ENCODE measurements around the gene FYN. TPM values are rescaled to one million over a fixed set of nuclear protein-coding genes. Genes with fewer than 3 reads are reported as not detected.
A peak's percentile ranks its signal among the peaks of the same experiment; 100 is the strongest.

Gene FYN
- total and polyA plus RNA-seq, 2 of the 4 experiments (the other 2 are of a cell fraction): 30.8 to 36.4 TPM

GRCh38 chr6:111759836-111760785 is 113.1 kb downstream of the FYN start:
- peak overlapping the region; percentile 68 for H3K9ac ChIP-seq (ENCODE audit: low read depth, low read length)
- dilution Hi-C loops (cut with HindIII; ENCODE audit: low sequenced_read_pairs, unreplicated experiment): no loop called here

More at GRCh38 chr6:111759836-111760785, 113.1 kb downstream of the FYN start:
- H3K4me3 ChIP-seq (ENCODE audit: insufficient read depth, low read depth, low read length): peak overlapping the region; percentile 16; the same call in 1 of the 2 replicates
- in situ Hi-C loops (cut with MboI; ENCODE audit: low sequenced_read_pairs) (no loop called here), intact Hi-C loops (cut with micrococcal nuclease) (no loop called here)
- H3K27me3 ChIP-seq (ENCODE audit: control insufficient read depth, insufficient read depth, low read length): no peaks in the 10 kb centered on the region
- H2BK5ac ChIP-seq (ENCODE audit: low read depth, low read length, poor library complexity, severe bottlenecking): peak overlapping the region; percentile 93
- H3K4me1 ChIP-seq (ENCODE audit: control insufficient read depth, insufficient read depth, low read length): peaks cover 41% of the 10 kb centered on the region
- H2AK5ac ChIP-seq (ENCODE audit: low read depth, low read length): peak overlapping the region; percentile 54; the same call in 1 of the 2 replicates
- H2AK9ac ChIP-seq (replicated peaks; ENCODE audit: low read depth, low read length, poor library complexity): no peak overlapping the region
- ChIA-PET POLR2A (ENCODE audit: unreplicated experiment) (no interaction called here), CTCF (interaction anchor here (0.6 to 0.7 kb wide), 2 partner anchors 41 to 325 kb away, joined by 3 to 5 read pairs; no protein-coding TSS in a partner anchor)
- H3K9me3 ChIP-seq (ENCODE audit: control insufficient read depth, insufficient read depth, low read length): no peaks in the 10 kb centered on the region
- 0 out of 2 replicates have a peak, but pooled peaks cover 3% of the 10 kb centered on the region for H4K20me1 ChIP-seq (ENCODE audit: insufficient read depth, low read length)
- peak overlapping the region; percentile 1 for H3K4ac ChIP-seq (ENCODE audit: low read depth, low read length)
- peak overlapping the region; percentile 95 for H3K18ac ChIP-seq (ENCODE audit: low read depth, low read length)
- H3K36me3 ChIP-seq (ENCODE audit: control insufficient read depth, insufficient read depth, low read length): no peaks in the 10 kb centered on the region
- peak overlapping the region; percentile 95 for H4K5ac ChIP-seq (ENCODE audit: low read depth, low read length)
- peak overlapping the region; percentile 24; the same call in 1 of the 2 replicates for H3K23ac ChIP-seq (ENCODE audit: low read depth, low read length)
- 20% methylated on average over 2 of the region's 18 CpGs; no CpG with 5 or more reads in 1 of the 2 experiments for WGBS, 2 experiments (ENCODE audit: extremely low coverage in 2 of 2, insufficient read length in 1 of 2)
- H2BK120ac ChIP-seq (ENCODE audit: low read depth, low read length): peak overlapping the region; percentile 85; the same call in 1 of the 2 replicates
- peak overlapping the region; percentile 91 for H3K27ac ChIP-seq (ENCODE audit: insufficient read depth, low read length)
- no TSS peak for BruUV-seq (replicated peaks)
- peak overlapping the region; percentile 82 to 92 for H4K8ac ChIP-seq (ENCODE audit: low read depth in 2 of 2, low read length in 2 of 2)
- peak; percentile 62 for ATAC-seq (ENCODE audit: low read depth)
- peak overlapping the region; percentile 87; the same call in 1 of the 2 replicates for H3K14ac ChIP-seq (replicated peaks; ENCODE audit: low read depth, low read length)
- H3K56ac ChIP-seq (ENCODE audit: extremely low read depth, insufficient read depth, low read length): peak overlapping the region; percentile 75
- peak overlapping the region; percentile 60; the same call in 1 of the 2 replicates for H4K91ac ChIP-seq (ENCODE audit: insufficient read depth, low read depth, low read length)
- H3K79me1 ChIP-seq (ENCODE audit: low read depth in 1 of 2, low read length in 2 of 2): peaks cover 21 to 38% of the 10 kb centered on the region in 2 experiments
- peak overlapping the region; percentile 88 for H2BK20ac ChIP-seq (ENCODE audit: low read depth, low read length)
- peak overlapping the region; percentile 95; the same call in 2 of the 3 replicates for H2BK15ac ChIP-seq (ENCODE audit: low read depth, low read length)
- H3K4me2 ChIP-seq (ENCODE audit: low read depth, low read length): peak overlapping the region; percentile 79
- peak; percentile 97 for DNase-seq
- no peak overlapping the region for H2AFZ ChIP-seq (replicated peaks; ENCODE audit: low read length, poor library complexity)
- peaks cover 12% of the 10 kb centered on the region for H3K9me1 ChIP-seq (ENCODE audit: insufficient read depth, low read length)
- TF ChIP-seq RAD21 (IDR thresholded peaks at IDR 0.05; ENCODE audit: low read length) (peak; percentile 14; the same call in 1 of the 2 replicates), MAFK (IDR thresholded peaks at IDR 0.05; ENCODE audit: low read depth, low read length) (peak; percentile 52; the same call in 1 of the 2 replicates), CEBPB (IDR thresholded peaks at IDR 0.05; ENCODE audit: low read depth, low read length) (peak; percentile 86), NFE2L2 (IDR thresholded peaks at IDR 0.05; ENCODE audit: low read depth, low read length) (0 out of 2 replicates have a peak, but pooled peaks have one; percentile 33), BHLHE40 (IDR thresholded peaks at IDR 0.05; ENCODE audit: low read depth, low read length) (peak; percentile 40; the same call in 1 of the 2 replicates), RFX5 (IDR thresholded peaks at IDR 0.05; ENCODE audit: low read depth, low read length) (no peak), FOS (IDR thresholded peaks at IDR 0.05; ENCODE audit: low read depth, low read length) (peak; percentile 68; the same call in 1 of the 2 replicates), USF2 (IDR thresholded peaks at IDR 0.05; ENCODE audit: low read depth, low read length) (no peak)

Measured in IMR-90 (cell line).